ENCODE results near the gene NOTUM.
A peak's percentile ranks its signal among the peaks of the same experiment; 100 is the strongest.

Gene NOTUM

GRCh38 chr17:81977211-81977808 is 16.3 kb upstream of the NOTUM start, which contains the start of gene ASPSCR1:
ASPSCR1 (plus strand) TSS chr17:81977629; CDS start chr17:81977647, 18 bp downstream.
- DNase-seq (ENCODE audit: low spot score): peak; percentile 92

GRCh38 chr17:81976332-81977210 is 15.6 kb upstream of the NOTUM start:
- no peak for DNase-seq (ENCODE audit: low spot score)

GRCh38 chr17:81973432-81973831 is 12.4 kb upstream of the NOTUM start:
- no peak for DNase-seq (ENCODE audit: low spot score)

GRCh38 chr17:81968850-81969812 is 8.1 kb upstream of the NOTUM start:
- no peak for DNase-seq (ENCODE audit: low spot score)

GRCh38 chr17:81968396-81968745 is 7.4 kb upstream of the NOTUM start:
- DNase-seq (ENCODE audit: low spot score): no peak

- DNase-seq (ENCODE audit: low spot score): peak; percentile 94
These were observed 6.8 kb upstream of the NOTUM start for GRCh38 chr17:81967533-81968395.

- DNase-seq (ENCODE audit: low spot score): no peak
These were observed 6.2 kb upstream of the NOTUM start for GRCh38 chr17:81967244-81967532.

- DNase-seq (ENCODE audit: low spot score): peak; percentile 48
These were observed 5.6 kb upstream of the NOTUM start for GRCh38 chr17:81966343-81967243.

- DNase-seq (ENCODE audit: low spot score): no peak
These were observed 3.3 kb upstream of the NOTUM start for GRCh38 chr17:81964081-81964849.

- no peak for DNase-seq (ENCODE audit: low spot score)
These were observed 1.8 kb upstream of the NOTUM start for GRCh38 chr17:81962499-81963441.

- DNase-seq (ENCODE audit: low spot score): no peak
These were observed 823 bp upstream of the NOTUM start for GRCh38 chr17:81961521-81962498.

- DNase-seq (ENCODE audit: low spot score): no peak
These were observed 643 bp downstream of the NOTUM start for GRCh38 chr17:81960130-81960958.

- peak; percentile 62 for DNase-seq (ENCODE audit: low spot score)
These were observed 1.4 kb downstream of the NOTUM start for GRCh38 chr17:81959362-81960129.

GRCh38 chr17:81958633-81959342 is 2.2 kb downstream of the NOTUM start:
- DNase-seq (ENCODE audit: low spot score): no peak

Measured in Ammon's horn (tissue), 1 donor.